Panc1 (cell line): ENCODE measurements around the gene BLTP3B. TPM values are rescaled to one million over a fixed set of nuclear protein-coding genes. Genes with fewer than 3 reads are reported as not detected.
A peak's percentile ranks its signal among the peaks of the same experiment; 100 is the strongest.

ENCODE experiments used
- ATAC-seq: fragments of 200-7000 bp; cut with Tn5 transposase; 2 replicates; pipeline ENCODE4 v1.9.1; 2020; ENCODE audit warnings: mild to moderate bottlenecking, moderate library complexity
- BruUV-seq: library from RNA; stranded (reverse); fragments of 400-500 nt; replicated peaks from 2 replicates; lab custom pipeline; 2021; lab: Mats Ljungman, UMichigan
- CTCF ChIA-PET: fragments of 300-600 bp; sonication (Branson Sonifier 250); formaldehyde crosslinking; loops from one replicate; lab custom pipeline; 2022; ENCODE audit warnings: antibody characterized with exemption; lab: Charles Lee
- POLR2A ChIA-PET: fragments of 300-600 bp; sonication (Branson Sonifier 250); formaldehyde crosslinking; loops from one replicate; lab custom pipeline; 2022; ENCODE audit warnings: antibody characterized with exemption; lab: Charles Lee
- DNase-seq: peaks from one replicate; pipeline ENCODE4 v3.0.0-alpha.2; 2010; ENCODE audit warnings: low read depth, low spot score
- H3K27ac ChIP-seq: 2 replicates; pipeline ENCODE4 v1.5.1; 2011; ENCODE audit warnings: mild to moderate bottlenecking, low read length, inconsistent platforms
- H3K27me3 ChIP-seq: fragments of 200-500 bp; sonication (Bioruptor generic); 2 replicates; pipeline ENCODE4 v1.6.0; 2014; ENCODE audit warnings: low read length, inconsistent platforms; ENCODE audit not compliant: control insufficient read depth, insufficient read depth
- H3K36me3 ChIP-seq: fragments of 200-500 bp; sonication (Bioruptor generic); 2 replicates; pipeline ENCODE4 v1.5.1; 2014; ENCODE audit warnings: inconsistent platforms, mild to moderate bottlenecking, low read length, moderate library complexity; ENCODE audit not compliant: control insufficient read depth, insufficient read depth
- H3K4me1 ChIP-seq: 2 replicates; pipeline ENCODE4 v1.5.1; 2011; ENCODE audit warnings: inconsistent platforms, mild to moderate bottlenecking, low read length, moderate library complexity; ENCODE audit not compliant: control insufficient read depth, insufficient read depth
- H3K4me3 ChIP-seq, 2 experiments: 2 replicates each; pipeline ENCODE4 v1.5.1; 2011 to 2012; ENCODE audit warnings: low read depth in 2 of 2, low read length in 2 of 2, mild to moderate bottlenecking in 2 of 2, inconsistent platforms in 1 of 2, moderate library complexity in 1 of 2
- H3K9me3 ChIP-seq: fragments of 200-500 bp; sonication (Bioruptor generic); 2 replicates; pipeline ENCODE4 v1.5.1; 2014; ENCODE audit warnings: low read depth, mild to moderate bottlenecking, inconsistent platforms, low read length, moderate library complexity; ENCODE audit not compliant: control insufficient read depth, insufficient read depth
- CTCF ChIP-seq: fragments of 450-650 bp; IDR thresholded peaks from 2 replicates; pipeline ENCODE4 v1.5.1; 2017; ENCODE audit warnings: mild to moderate bottlenecking
- POLR2AphosphoS5 ChIP-seq: IDR thresholded peaks from 2 replicates; pipeline ENCODE4 v1.6.1; 2012; ENCODE audit warnings: mild to moderate bottlenecking, low read depth, low read length, moderate library complexity
- REST ChIP-seq, 2 experiments: IDR thresholded peaks; 2 replicates each; pipeline ENCODE4 v1.6.1; 2011 to 2012; ENCODE audit warnings: low read depth in 2 of 2, control low read depth in 1 of 2, low read length in 1 of 2, mild to moderate bottlenecking in 1 of 2, moderate library complexity in 1 of 2; ENCODE audit not compliant: insufficient read depth in 1 of 2
- SIN3A ChIP-seq: IDR thresholded peaks from 2 replicates; pipeline ENCODE4 v1.6.1; 2012; ENCODE audit warnings: low read depth, mild to moderate bottlenecking, low read length, moderate library complexity, borderline replicate concordance; ENCODE audit not compliant: insufficient read depth
- TCF7L2 ChIP-seq: IDR thresholded peaks from 2 replicates; pipeline ENCODE4 v1.6.1; 2011; ENCODE audit warnings: mild to moderate bottlenecking, low read depth, low read length, inconsistent platforms
- in situ Hi-C: cut with HindIII; loops from 2 replicates; pipeline ENCODE4 v1.10.0; 2016; ENCODE audit warnings: low sequenced_read_pairs, low pct_unique_long_range_greater_than_20kb
- intact Hi-C: fragments of 100-400 bp; cut with micrococcal nuclease; formaldehyde crosslinking; loops from one replicate; pipeline ENCODE4 v1.10.0; 2022; ENCODE audit not compliant: unreplicated experiment
- total RNA-seq: library from RNA; stranded (reverse); gene quantifications from one replicate; pipeline ENCODE4 v1.2.1, GENCODE V29; 2021; ENCODE audit not compliant: unreplicated experiment

Gene BLTP3B
- total RNA-seq, 1 experiment from 2014 or later, result 32.2 TPM

GRCh38 chr12:100128512-100128908 lies 14.2 kb downstream of the BLTP3B start:
- ChIA-PET POLR2A (no interaction called here), CTCF (interaction anchor here (0.7 kb wide), 1 partner anchor 59 kb away, joined by 5 read pairs; no protein-coding TSS in a partner anchor)
- TF ChIP-seq POLR2AphosphoS5, result no peak
- TF ChIP-seq CTCF, result peak; percentile 50
- Histone ChIP-seq H3K27ac (no peak overlapping the region), H3K27me3 (no peaks in the 10 kb centered on the region), H3K4me1 (peaks cover 11% of the 10 kb centered on the region; the same call in 1 of the 2 replicates), H3K36me3 (no peaks in the 10 kb centered on the region), H3K4me3 (no peak overlapping the region), H3K9me3 (no peaks in the 10 kb centered on the region)
- BruUV-seq, result no TSS peak
- in situ Hi-C loops, result no loop called here
- peak; percentile 65; the same call in 1 of the 2 replicates for ATAC-seq
- DNase-seq, result no peak
- intact Hi-C loops, result no loop called here

GRCh38 chr12:100127766-100128511 lies 14.7 kb downstream of the BLTP3B start:
- no peak overlapping the region for H3K27ac ChIP-seq
- no peaks in the 10 kb centered on the region for H3K36me3 ChIP-seq
- no peaks in the 10 kb centered on the region for H3K9me3 ChIP-seq
- H3K27me3 ChIP-seq, result no peaks in the 10 kb centered on the region
- no peak for DNase-seq
- in situ Hi-C loops (no loop called here), intact Hi-C loops (no loop called here)
- peaks cover 11% of the 10 kb centered on the region; the same call in 1 of the 2 replicates for H3K4me1 ChIP-seq
- ChIA-PET POLR2A (no interaction called here), CTCF (interaction anchor here (0.7 kb wide), 1 partner anchor 59 kb away, joined by 5 read pairs; no protein-coding TSS in a partner anchor)
- no peak for TF ChIP-seq TCF7L2
- TF ChIP-seq SIN3A, result no peak
- no peak for TF ChIP-seq CTCF
- no peak for TF ChIP-seq REST (IDR thresholded peaks at IDR 0.05; ENCODE audit: insufficient read depth in 1 of 2, low read depth in 2 of 2, low read length in 1 of 2)
- no peak for TF ChIP-seq POLR2AphosphoS5
- no peak overlapping the region for H3K4me3 ChIP-seq
- no peak for ATAC-seq
- BruUV-seq, result no TSS peak
